A549 (cell line): Measurements from ENCODE around the gene AAK1.

Experiments used
- CTCF ChIP-seq: fragments of >200 bp; sonication (Bioruptor Twin); formaldehyde crosslinking; IDR thresholded peaks from 3 replicates; pipeline ENCODE4 v1.5.1; 2016
- POLR2A ChIP-seq: IDR thresholded peaks from 2 replicates; pipeline ENCODE4 v1.6.1; 2012; ENCODE audit warnings: mild to moderate bottlenecking, low read length

- TF ChIP-seq POLR2A (no peak), CTCF (no peak)
Observed at GRCh38 chr2:69600425-69600824, 43.1 kb downstream of the AAK1 start.
